ENCODE measurements around the gene PLXNA2. TPM values are rescaled to one million over a fixed set of nuclear protein-coding genes. Genes with fewer than 3 reads are reported as not detected.

Gene PLXNA2
- total and polyA plus RNA-seq, 2 of the 4 experiments (the other 2 are of a cell fraction) = 0.72 to 1.1 TPM

- H3K36me3 ChIP-seq (ENCODE audit: control insufficient read depth, insufficient read depth, low read length) = no peaks in the 10 kb centered on the region
- no peak overlapping the region for H3K56ac ChIP-seq (ENCODE audit: extremely low read depth, insufficient read depth, low read length)
- ChIA-PET POLR2A (ENCODE audit: unreplicated experiment) (no interaction called here), CTCF (no interaction called here)
- H3K4me1 ChIP-seq (ENCODE audit: control insufficient read depth, insufficient read depth, low read length) = no peaks in the 10 kb centered on the region
- no peak overlapping the region for H2BK20ac ChIP-seq (ENCODE audit: low read depth, low read length)
- no peak overlapping the region for H3K18ac ChIP-seq (ENCODE audit: low read depth, low read length)
- no peak overlapping the region for H2AK9ac ChIP-seq (replicated peaks; ENCODE audit: low read depth, low read length, poor library complexity)
- BruUV-seq (replicated peaks) = no TSS peak
- no peak overlapping the region for H3K4me3 ChIP-seq (ENCODE audit: insufficient read depth, low read depth, low read length)
- H4K91ac ChIP-seq (ENCODE audit: insufficient read depth, low read depth, low read length) = no peak overlapping the region
- H3K27me3 ChIP-seq (ENCODE audit: control insufficient read depth, insufficient read depth, low read length) = no peaks in the 10 kb centered on the region
- H3K9me3 ChIP-seq (ENCODE audit: control insufficient read depth, insufficient read depth, low read length) = no peaks in the 10 kb centered on the region
- H3K27ac ChIP-seq (ENCODE audit: insufficient read depth, low read length) = no peak overlapping the region
- no peak overlapping the region for H3K4me2 ChIP-seq (ENCODE audit: low read depth, low read length)
- no peaks in the 10 kb centered on the region for H4K20me1 ChIP-seq (ENCODE audit: insufficient read depth, low read length)
- TF ChIP-seq NFE2L2 (IDR thresholded peaks at IDR 0.05; ENCODE audit: low read depth, low read length) (no peak), MXI1 (IDR thresholded peaks at IDR 0.05; ENCODE audit: borderline replicate concordance, low read depth, low read length) (no peak), CHD1 (IDR thresholded peaks at IDR 0.05; ENCODE audit: low read depth, low read length) (no peak), RFX5 (IDR thresholded peaks at IDR 0.05; ENCODE audit: low read depth, low read length) (no peak), SMC3 (IDR thresholded peaks at IDR 0.05; ENCODE audit: low read depth, low read length) (no peak), MAFK (IDR thresholded peaks at IDR 0.05; ENCODE audit: low read depth, low read length) (no peak)
- no peak overlapping the region for H3K4ac ChIP-seq (ENCODE audit: low read depth, low read length)
- no peak overlapping the region for H4K5ac ChIP-seq (ENCODE audit: low read depth, low read length)
- H2AK5ac ChIP-seq (ENCODE audit: low read depth, low read length) = no peak overlapping the region
- ATAC-seq (ENCODE audit: low read depth) = no peak
- H2AFZ ChIP-seq (replicated peaks; ENCODE audit: low read length, poor library complexity) = no peak overlapping the region
- H3K23ac ChIP-seq (ENCODE audit: low read depth, low read length) = no peak overlapping the region
- H2BK5ac ChIP-seq (ENCODE audit: low read depth, low read length, poor library complexity, severe bottlenecking) = no peak overlapping the region
- no peaks in the 10 kb centered on the region for H3K79me1 ChIP-seq (ENCODE audit: low read depth in 1 of 2, low read length in 2 of 2)
- no peak overlapping the region for H2BK120ac ChIP-seq (ENCODE audit: low read depth, low read length)
- no CpG with 5 or more reads among the region's 4 CpGs for WGBS, 2 experiments (ENCODE audit: extremely low coverage in 2 of 2, insufficient read length in 1 of 2)
- H4K8ac ChIP-seq (ENCODE audit: low read depth in 2 of 2, low read length in 2 of 2) = no peak overlapping the region
- H3K14ac ChIP-seq (replicated peaks; ENCODE audit: low read depth, low read length) = no peak overlapping the region
- dilution Hi-C loops (cut with HindIII; ENCODE audit: low sequenced_read_pairs, unreplicated experiment) (no loop called here), intact Hi-C loops (cut with micrococcal nuclease) (no loop called here), in situ Hi-C loops (cut with MboI; ENCODE audit: low sequenced_read_pairs) (no loop called here)
- DNase-seq = no peak
- no peak overlapping the region for H2BK15ac ChIP-seq (ENCODE audit: low read depth, low read length)
- H3K9ac ChIP-seq (ENCODE audit: low read depth, low read length) = no peak overlapping the region
- H3K9me1 ChIP-seq (ENCODE audit: insufficient read depth, low read length) = no peaks in the 10 kb centered on the region
These were observed 47.9 kb upstream of the PLXNA2 start for GRCh38 chr1:208291923-208292711.
